OCI-LY3 (cell line): ENCODE results near the gene DDX17.

Experiments used
- H2AFZ ChIP-seq: fragments of 200-600, 300-600 bp; shearing (Covaris generic); 2 replicates; pipeline ENCODE4 v1.6.0; 2014; ENCODE audit warnings: antibody characterized with exemption, low read depth, low read length
- H3K27ac ChIP-seq: fragments of 200-600, 300-600 bp; sonication (generic); 2 replicates; pipeline ENCODE4 v1.5.1; 2014; ENCODE audit warnings: mild to moderate bottlenecking, low read length, moderate library complexity, mixed read lengths
- H3K27me3 ChIP-seq: fragments of 200-600, 300-600 bp; sonication (generic); 2 replicates; pipeline ENCODE4 v1.6.1; 2014; ENCODE audit warnings: low read depth, low read length, mixed read lengths
- H3K36me3 ChIP-seq: fragments of 200-600, 300-600 bp; sonication (generic); replicated peaks from 2 replicates; pipeline ENCODE3; 2014; ENCODE audit warnings: low read depth, low read length, mixed read lengths
- H3K4me1 ChIP-seq: fragments of 300-600, 200-600 bp; sonication (generic); 2 replicates; pipeline ENCODE4 v1.6.1; 2014; ENCODE audit warnings: low read length, mixed read lengths
- H3K4me2 ChIP-seq: fragments of 200-600, 300-600 bp; sonication (generic); 2 replicates; pipeline ENCODE4 v1.6.1; 2014; ENCODE audit warnings: low read length, mixed read lengths
- H3K4me3 ChIP-seq: fragments of 300-600, 200-600 bp; sonication (generic); 2 replicates; pipeline ENCODE4 v1.5.1; 2014; ENCODE audit warnings: antibody characterized with exemption, mild to moderate bottlenecking, low read length, moderate library complexity
- H3K79me2 ChIP-seq: fragments of 300-600, 200-600 bp; shearing (Covaris generic); 2 replicates; pipeline ENCODE4 v1.6.1; 2014; ENCODE audit warnings: mild to moderate bottlenecking, low read length, mixed read lengths
- H3K9ac ChIP-seq: fragments of 300-600, 200-600 bp; shearing (Covaris generic); 2 replicates; pipeline ENCODE4 v1.6.0; 2014; ENCODE audit warnings: mild to moderate bottlenecking, low read length, moderate library complexity
- H3K9me3 ChIP-seq: fragments of 200-600, 300-600 bp; shearing (Covaris generic); 2 replicates; pipeline ENCODE4 v1.6.1; 2014; ENCODE audit warnings: low read length, mixed read lengths; ENCODE audit not compliant: insufficient read depth
- H4K20me1 ChIP-seq: fragments of 200-600, 300-600 bp; sonication (generic); 2 replicates; pipeline ENCODE4 v1.6.1; 2016; ENCODE audit warnings: low read length, mixed read lengths; ENCODE audit not compliant: insufficient read depth
- EZH2phosphoT487 ChIP-seq: fragments of 200-600 bp; shearing (Covaris generic); IDR thresholded peaks from 2 replicates; pipeline ENCODE4 v1.6.1; 2018; ENCODE audit warnings: antibody characterized with exemption, mixed run types, low read depth
- TF ChIP-seq, protein P1 (sequence below): fragments of 200-600, 300-600 bp; sonication (generic); IDR thresholded peaks from 2 replicates; pipeline ENCODE4 v1.5.1; 2014; ENCODE audit warnings: antibody characterized with exemption, low read length, low read depth

DDX17 gene

DNA sequence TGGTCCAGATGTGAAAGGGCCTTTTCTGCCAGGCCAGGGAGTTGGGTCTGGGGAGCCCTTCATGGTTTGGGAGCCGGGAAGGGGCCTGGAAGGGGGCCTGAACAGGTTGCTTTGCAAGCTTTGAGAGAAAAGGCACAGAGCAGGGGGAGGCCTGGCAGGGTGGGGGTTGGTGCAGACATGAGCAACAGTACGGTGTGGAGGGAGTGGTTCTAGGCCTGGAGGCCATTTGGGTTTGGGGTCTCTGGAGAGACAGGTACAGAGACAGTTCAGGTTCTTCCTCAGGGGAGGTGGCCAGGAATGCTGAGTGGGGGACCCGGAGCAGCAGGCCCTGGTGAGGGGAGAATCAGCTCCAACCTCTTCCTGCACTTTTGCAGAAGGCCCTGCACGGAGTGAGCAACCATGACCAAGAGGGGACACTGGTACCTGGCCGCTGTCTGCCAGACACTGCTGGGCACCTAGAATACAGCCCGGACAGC lies 36.8 kb downstream of the DDX17 start:
- no peak overlapping the region for H2AFZ ChIP-seq
- no peaks in the 10 kb centered on the region for H3K79me2 ChIP-seq
- H3K36me3 ChIP-seq, result no peaks in the 10 kb centered on the region
- H3K4me2 ChIP-seq, result no peak overlapping the region
- TF ChIP-seq, protein P1, sequence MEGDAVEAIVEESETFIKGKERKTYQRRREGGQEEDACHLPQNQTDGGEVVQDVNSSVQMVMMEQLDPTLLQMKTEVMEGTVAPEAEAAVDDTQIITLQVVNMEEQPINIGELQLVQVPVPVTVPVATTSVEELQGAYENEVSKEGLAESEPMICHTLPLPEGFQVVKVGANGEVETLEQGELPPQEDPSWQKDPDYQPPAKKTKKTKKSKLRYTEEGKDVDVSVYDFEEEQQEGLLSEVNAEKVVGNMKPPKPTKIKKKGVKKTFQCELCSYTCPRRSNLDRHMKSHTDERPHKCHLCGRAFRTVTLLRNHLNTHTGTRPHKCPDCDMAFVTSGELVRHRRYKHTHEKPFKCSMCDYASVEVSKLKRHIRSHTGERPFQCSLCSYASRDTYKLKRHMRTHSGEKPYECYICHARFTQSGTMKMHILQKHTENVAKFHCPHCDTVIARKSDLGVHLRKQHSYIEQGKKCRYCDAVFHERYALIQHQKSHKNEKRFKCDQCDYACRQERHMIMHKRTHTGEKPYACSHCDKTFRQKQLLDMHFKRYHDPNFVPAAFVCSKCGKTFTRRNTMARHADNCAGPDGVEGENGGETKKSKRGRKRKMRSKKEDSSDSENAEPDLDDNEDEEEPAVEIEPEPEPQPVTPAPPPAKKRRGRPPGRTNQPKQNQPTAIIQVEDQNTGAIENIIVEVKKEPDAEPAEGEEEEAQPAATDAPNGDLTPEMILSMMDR, result no peak
- TF ChIP-seq EZH2phosphoT487, result no peak
- no peaks in the 10 kb centered on the region for H3K9me3 ChIP-seq
- no peak overlapping the region for H3K27ac ChIP-seq
- H3K4me1 ChIP-seq, result no peaks in the 10 kb centered on the region
- H3K4me3 ChIP-seq, result no peak overlapping the region
- H3K9ac ChIP-seq, result no peak overlapping the region
- no peaks in the 10 kb centered on the region for H4K20me1 ChIP-seq
- H3K27me3 ChIP-seq, result peaks cover 10% of the 10 kb centered on the region

DNA sequence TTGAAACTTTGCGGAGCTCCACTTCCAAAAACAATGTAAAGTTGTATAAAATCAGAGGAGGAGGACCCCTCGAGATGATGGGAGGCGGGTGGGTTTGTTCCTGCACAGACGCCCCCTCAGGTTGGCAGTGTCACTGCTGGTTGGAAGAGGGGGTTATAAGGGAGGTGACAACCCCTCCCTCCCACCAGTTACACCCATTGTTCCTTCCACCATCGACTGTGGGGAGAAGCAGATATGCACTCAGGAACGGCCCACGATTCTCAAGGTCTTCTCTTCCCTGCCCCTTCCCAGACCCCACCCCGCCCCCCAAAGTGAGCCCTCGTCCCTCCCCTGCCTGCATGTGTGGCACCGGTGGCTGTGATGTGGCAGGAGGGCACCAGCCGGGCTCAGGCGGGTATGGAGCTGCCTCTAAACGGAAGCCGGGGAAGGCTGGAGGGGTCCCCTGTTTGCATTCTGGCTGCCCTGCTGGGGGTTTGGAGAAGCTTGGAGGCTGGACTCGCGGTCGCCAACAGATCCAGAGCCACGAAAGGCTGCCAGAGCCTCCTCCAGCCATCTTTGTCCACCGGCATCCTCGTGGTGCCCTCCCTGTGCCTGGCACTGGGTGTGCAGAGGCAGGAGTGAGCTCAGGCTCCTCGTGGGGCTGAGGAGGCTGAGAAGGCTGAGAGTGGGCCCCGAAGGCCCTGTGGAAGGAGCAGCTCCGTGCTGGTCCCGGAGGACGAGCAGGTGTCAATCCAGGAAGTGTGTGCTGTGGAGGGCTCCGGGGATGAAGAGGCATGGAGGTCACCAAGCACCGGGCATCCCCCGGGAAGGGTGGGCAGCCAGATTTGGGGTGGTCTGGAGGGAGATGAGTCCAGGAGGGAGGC lies 37.4 kb downstream of the DDX17 start:
- no peaks in the 10 kb centered on the region for H3K9me3 ChIP-seq
- peaks cover 15% of the 10 kb centered on the region for H3K27me3 ChIP-seq
- H3K27ac ChIP-seq, result no peak overlapping the region
- H3K79me2 ChIP-seq, result no peaks in the 10 kb centered on the region
- no peak overlapping the region for H2AFZ ChIP-seq
- peak overlapping the region; percentile 78; the same call in 1 of the 2 replicates for H3K4me2 ChIP-seq
- H3K9ac ChIP-seq, result no peak overlapping the region; the same call in 1 of the 2 replicates
- peak overlapping the region; percentile 76 for H3K4me3 ChIP-seq
- no peaks in the 10 kb centered on the region for H4K20me1 ChIP-seq
- TF ChIP-seq, protein P1, result no peak
- no peak for TF ChIP-seq EZH2phosphoT487
- no peaks in the 10 kb centered on the region for H3K36me3 ChIP-seq
- H3K4me1 ChIP-seq, result no peaks in the 10 kb centered on the region

DNA sequence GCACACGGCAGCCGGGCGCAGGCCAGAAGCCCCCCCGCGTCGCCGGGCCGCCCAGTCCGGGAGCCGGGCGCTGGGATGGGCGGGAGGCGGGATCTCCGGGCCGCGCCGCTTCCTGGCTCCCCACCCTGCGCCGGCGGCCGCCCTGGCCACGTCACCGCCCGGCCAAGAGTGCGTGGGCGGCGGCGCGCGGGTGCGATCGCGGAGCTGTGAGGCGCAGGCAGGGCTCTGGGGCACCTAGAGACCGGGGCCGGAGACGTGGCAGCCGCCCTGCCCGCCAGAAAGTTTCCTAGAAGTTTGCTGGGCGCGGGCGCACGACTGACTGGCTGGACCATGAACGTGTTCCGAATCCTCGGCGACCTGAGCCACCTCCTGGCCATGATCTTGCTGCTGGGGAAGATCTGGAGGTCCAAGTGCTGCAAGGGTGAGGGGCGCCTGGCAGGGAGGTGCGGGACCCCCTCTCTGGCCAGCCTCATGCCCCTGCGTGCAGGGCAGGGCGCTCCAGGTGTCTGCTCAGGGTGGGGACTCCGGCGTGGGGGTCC lies 38.1 kb downstream of the DDX17 start, which contains the start of gene KDELR3:
Gene KDELR3 (plus strand): TSS at position 193 of the 539 bp plus-strand sequence. CDS start 138 bp downstream, at position 331.
- H3K27me3 ChIP-seq, result peaks cover 19% of the 10 kb centered on the region
- H3K36me3 ChIP-seq, result no peaks in the 10 kb centered on the region
- H3K9me3 ChIP-seq, result no peaks in the 10 kb centered on the region
- no peaks in the 10 kb centered on the region for H3K79me2 ChIP-seq
- H4K20me1 ChIP-seq, result no peaks in the 10 kb centered on the region
- no peak for TF ChIP-seq EZH2phosphoT487
- TF ChIP-seq, protein P1, result no peak
- peak within 1 kb of the TSS; percentile 76 for H3K4me3 ChIP-seq
- no peaks in the 10 kb centered on the region for H3K4me1 ChIP-seq
- peak within 1 kb of the TSS; percentile 78 for H3K4me2 ChIP-seq
- peak within 1 kb of the TSS; percentile 24; the same call in 1 of the 2 replicates for H3K9ac ChIP-seq
- peak within 1 kb of the TSS; percentile 51; the same call in 1 of the 2 replicates for H2AFZ ChIP-seq
- H3K27ac ChIP-seq, result no peak within 1 kb of the TSS

DNA sequence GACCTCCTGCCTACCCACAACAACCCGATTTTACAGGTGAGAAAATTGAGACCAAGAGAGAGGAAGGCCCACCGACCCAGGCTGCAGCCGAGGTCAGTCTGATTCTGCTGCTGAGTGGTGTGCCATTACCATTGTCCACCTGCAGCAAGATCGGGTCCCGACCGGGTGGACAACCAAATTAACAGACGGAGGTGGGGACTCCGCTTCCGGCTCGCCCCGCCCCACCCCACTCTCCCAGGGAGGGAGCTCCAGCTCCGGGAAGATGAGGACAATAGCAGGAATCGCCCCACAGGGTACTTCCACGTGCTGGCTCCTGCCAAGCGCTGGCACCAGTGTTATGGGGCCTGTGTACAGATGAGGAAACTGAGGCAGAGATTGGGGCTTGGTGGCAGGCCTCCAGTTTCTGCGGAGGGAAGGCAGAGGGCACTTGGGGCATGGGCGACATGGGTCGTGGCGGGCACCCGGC lies 38.6 kb downstream of the DDX17 start:
- Histone ChIP-seq H3K36me3 (no peaks in the 10 kb centered on the region), H3K4me3 (peak overlapping the region; percentile 76), H3K4me1 (no peaks in the 10 kb centered on the region), H4K20me1 (no peaks in the 10 kb centered on the region), H3K9me3 (no peaks in the 10 kb centered on the region), H3K79me2 (no peaks in the 10 kb centered on the region), H3K4me2 (peak overlapping the region; percentile 78), H2AFZ (peak overlapping the region; percentile 51; the same call in 1 of the 2 replicates), H3K27ac (no peak overlapping the region), H3K9ac (peak overlapping the region; percentile 24; the same call in 1 of the 2 replicates), H3K27me3 (peaks cover 19% of the 10 kb centered on the region)
- TF ChIP-seq EZH2phosphoT487, result no peak
- TF ChIP-seq, protein P1, result no peak
